CD4-positive, alpha-beta T cell (primary cell): ENCODE results near the gene SKIDA1. TPM values are rescaled to one million over a fixed set of nuclear protein-coding genes. Genes with fewer than 3 reads are reported as not detected.

Experiments used
- ATAC-seq: fragments of 200-7000 bp; cut with Tn5 transposase; one replicate; pipeline ENCODE4 v1.10.0; 2022; ENCODE audit warnings: mild to moderate bottlenecking; ENCODE audit not compliant: poor library complexity
- CTCF ChIA-PET: fragments of 350-600 bp; sonication (Branson Sonifier 250); formaldehyde crosslinking; loops from one replicate; lab custom pipeline; 2021; ENCODE audit warnings: antibody characterized with exemption, inconsistent platforms; lab: Charles Lee
- POLR2A ChIA-PET: fragments of 350-600 bp; sonication (Branson Sonifier 250); formaldehyde crosslinking; loops from one replicate; lab custom pipeline; 2021; ENCODE audit warnings: antibody characterized with exemption, inconsistent platforms; lab: Charles Lee
- DNase-seq, 14 experiments: peaks; one replicate each; pipeline ENCODE4 v3.0.0-alpha.2; 2013 to 2020; ENCODE audit warnings: mixed read lengths in 2 of 14
- H3K27ac ChIP-seq, 2 donors: one replicate each; pipeline versions ENCODE4 v1.5.1 to v1.7.0; 2013; ENCODE audit warnings: low read length in 2 of 2, low read depth in 1 of 2, mild to moderate bottlenecking in 1 of 2
- H3K27me3 ChIP-seq, 2 experiments: 1 replicate in 1 of 2; 2 replicates in 1 of 2; pipeline versions ENCODE4 v1.6.1 to v1.7.0; 2013; ENCODE audit warnings: low read length in 2 of 2, control low read depth in 1 of 2, mild to moderate bottlenecking in 1 of 2, moderate library complexity in 1 of 2; ENCODE audit not compliant: insufficient read depth in 2 of 2, control insufficient read depth in 1 of 2
- H3K36me3 ChIP-seq: one replicate; pipeline ENCODE4 v1.6.1; 2013; ENCODE audit warnings: low read length, control low read depth; ENCODE audit not compliant: insufficient read depth
- H3K4me1 ChIP-seq: one replicate; pipeline ENCODE4 v1.6.1; 2013; ENCODE audit warnings: low read length, control low read depth; ENCODE audit not compliant: insufficient read depth
- H3K4me3 ChIP-seq: one replicate; pipeline ENCODE4 v1.5.1; 2013; ENCODE audit warnings: mild to moderate bottlenecking, low read length, moderate library complexity
- H3K9me3 ChIP-seq, 2 experiments: 1 replicate in 1 of 2; 2 replicates in 1 of 2; pipeline versions ENCODE4 v1.6.1 to v1.7.0; 2013; ENCODE audit warnings: low read length in 2 of 2, mild to moderate bottlenecking in 2 of 2, control low read depth in 1 of 2, moderate library complexity in 1 of 2; ENCODE audit not compliant: control insufficient read depth in 1 of 2, insufficient read depth in 1 of 2
- H3K27ac Mint-ChIP-seq: one replicate; pipeline ENCODE4 v1.8.0; 2020; ENCODE audit warnings: mixed read lengths
- H3K27me3 Mint-ChIP-seq: one replicate; pipeline ENCODE4 v1.8.0; 2021; ENCODE audit warnings: mixed read lengths
- H3K36me3 Mint-ChIP-seq: one replicate; pipeline ENCODE4 v1.8.0; 2021; ENCODE audit warnings: low read depth, mixed read lengths
- H3K4me1 Mint-ChIP-seq: one replicate; pipeline ENCODE4 v1.8.0; 2021; ENCODE audit warnings: low read depth, mixed read lengths
- H3K4me3 Mint-ChIP-seq: one replicate; pipeline ENCODE4 v1.8.0; 2020; ENCODE audit warnings: mild to moderate bottlenecking, mixed read lengths
- H3K9me3 Mint-ChIP-seq: one replicate; pipeline ENCODE4 v1.8.0; 2020; ENCODE audit warnings: mixed read lengths
- CTCF ChIP-seq: fragments of 200-600 bp; IDR thresholded peaks from one replicate; pipeline ENCODE4 v1.8.0; 2022; ENCODE audit warnings: antibody characterized with exemption, mild to moderate bottlenecking
- intact Hi-C, 2 experiments: fragments of 100-400 bp; cut with DNase I in 1 of 2; cut with micrococcal nuclease in 1 of 2; formaldehyde crosslinking; loops; one replicate each; pipeline versions ENCODE4 v1.15.1 to v1.9.0; 2023 to 2025; cut with DNase I, micrococcal nuclease
- total RNA-seq, 174 experiments: library from RNA in 2 of 174; stranded (reverse) in 2 of 174; gene quantifications; one replicate each; pipeline ENCODE4 v1.2.3 and lab custom pipeline; 2021 to 2026

SKIDA1 gene
- total RNA-seq, 2 experiments from 2014 or later: 0.22 to 0.25 TPM

- Histone ChIP-seq H3K27me3 (peaks cover 51 to 65% of the 10 kb centered on the region in 2 experiments), H3K36me3 (no peaks in the 10 kb centered on the region), H3K4me1 (peaks cover 46% of the 10 kb centered on the region), H3K9me3 (peaks cover 0 to 31% of the 10 kb centered on the region in 2 experiments), H3K4me3 (peak overlapping the region; percentile 73), H3K27ac (no peak overlapping the region)
- CTCF ChIA-PET: interaction anchor here (0.6 to 3.3 kb wide), 22 partner anchors 11 to 1942 kb away, joined by 3 to 29 read pairs (median 4); partner anchors contain the start of genes MLLT10 and OTUD1
- H3K36me3 Mint-ChIP-seq: no peaks in the 10 kb centered on the region
- H3K9me3 Mint-ChIP-seq: no peaks in the 10 kb centered on the region
- POLR2A ChIA-PET: interaction anchor here (0.6 to 5.4 kb wide), 13 partner anchors 17 to 1161 kb away, joined by 3 to 40 read pairs (median 4); partner anchors contain the start of genes COMMD3 and SKIDA1
- H3K4me1 Mint-ChIP-seq: peaks cover 30% of the 10 kb centered on the region
- ATAC-seq (no peak), DNase-seq (peak in 5 of 14 experiments; percentile 34 to 54 (median 48))
- TF ChIP-seq CTCF: no peak
- H3K27ac Mint-ChIP-seq: no peak overlapping the region
- H3K4me3 Mint-ChIP-seq: peak overlapping the region; percentile 87
- peaks cover 70% of the 10 kb centered on the region for H3K27me3 Mint-ChIP-seq
- intact Hi-C loops: loop anchor here (5.0 to 10.0 kb wide), 13 partner anchors 35 to 1568 kb away; partner anchors contain the start of genes BMI1 (in 1 of the 2), DNAJC1 (in 1 of the 2) and MLLT10 (in 1 of the 2)
Measured at GRCh38 chr10:21497177-21497807, 28.2 kb downstream of the SKIDA1 start.

- peak; percentile 34 to 80 (median 52) for DNase-seq
- H3K27ac ChIP-seq: no peak overlapping the region
- peaks cover 46% of the 10 kb centered on the region for H3K4me1 ChIP-seq
- peak overlapping the region; percentile 83 for H3K4me3 Mint-ChIP-seq
- H3K9me3 Mint-ChIP-seq: no peaks in the 10 kb centered on the region
- H3K27me3 ChIP-seq: peaks cover 51 to 65% of the 10 kb centered on the region in 2 experiments
- no peaks in the 10 kb centered on the region for H3K36me3 Mint-ChIP-seq
- H3K27ac Mint-ChIP-seq: no peak overlapping the region
- H3K27me3 Mint-ChIP-seq: peaks cover 74% of the 10 kb centered on the region
- H3K4me1 Mint-ChIP-seq: peaks cover 30% of the 10 kb centered on the region
- peaks cover 0 to 31% of the 10 kb centered on the region in 2 experiments for H3K9me3 ChIP-seq
- intact Hi-C loops: loop anchor here (5.0 to 10.0 kb wide), 13 partner anchors 36 to 1568 kb away; partner anchors contain the start of genes BMI1 (in 1 of the 2), DNAJC1 (in 1 of the 2) and MLLT10 (in 1 of the 2)
- peak; percentile 29 for TF ChIP-seq CTCF
- H3K4me3 ChIP-seq: peak overlapping the region; percentile 73
- H3K36me3 ChIP-seq: no peaks in the 10 kb centered on the region
- ATAC-seq: peak; percentile 67
- ChIA-PET CTCF (interaction anchor here (0.6 to 3.3 kb wide), 58 partner anchors 10 to 1942 kb away, joined by 3 to 29 read pairs (median 4); partner anchors contain the start of genes DNAJC1, MLLT10, OTUD1 and SKIDA1), POLR2A (interaction anchor here (0.6 to 5.4 kb wide), 17 partner anchors 18 to 1162 kb away, joined by 3 to 40 read pairs (median 4); partner anchors contain the start of genes COMMD3 and SKIDA1)
Measured at GRCh38 chr10:21496343-21497176, 28.9 kb downstream of the SKIDA1 start.
